CD4-positive, alpha-beta memory T cell (primary cell): ENCODE measurements around the gene RXFP4. TPM values are rescaled to one million over a fixed set of nuclear protein-coding genes. Genes with fewer than 3 reads are reported as not detected.
"Not testable (repeated sequence)": the region's sequence is repeated elsewhere in the genome, so short reads cannot be mapped to it uniquely, and the experiment has no call there.

Experiments used
- CTCF ChIA-PET: fragments of 350-600 bp; sonication (Branson Sonifier 250); formaldehyde crosslinking; loops from one replicate; lab custom pipeline; 2021; ENCODE audit warnings: inconsistent platforms; ENCODE audit not compliant: partially characterized antibody; lab: Charles Lee
- POLR2A ChIA-PET: fragments of 350-600 bp; sonication (Branson Sonifier 250); formaldehyde crosslinking; loops from one replicate; lab custom pipeline; 2021; ENCODE audit not compliant: partially characterized antibody; lab: Charles Lee
- DNase-seq, 5 donors: peaks; one replicate each; pipeline versions ENCODE4 v3.0.0 to v3.0.0-alpha.2; 2020 to 2022; ENCODE audit warnings: mixed read lengths in 1 of 5
- H3K27ac ChIP-seq: one replicate; pipeline ENCODE4 v1.7.0; 2013; ENCODE audit warnings: low read depth, low read length
- H3K27me3 ChIP-seq: 2 replicates; pipeline ENCODE4 v1.7.0; 2013; ENCODE audit warnings: mild to moderate bottlenecking, low read length, moderate library complexity; ENCODE audit not compliant: insufficient read depth
- H3K36me3 ChIP-seq: 2 replicates; pipeline ENCODE4 v1.7.0; 2013; ENCODE audit warnings: mild to moderate bottlenecking, low read length, moderate library complexity; ENCODE audit not compliant: insufficient read depth
- H3K4me1 ChIP-seq: 2 replicates; pipeline ENCODE4 v1.7.0; 2013; ENCODE audit warnings: mild to moderate bottlenecking, low read length, moderate library complexity; ENCODE audit not compliant: insufficient read depth
- H3K4me3 ChIP-seq, 2 donors: one replicate each; pipeline ENCODE4 v1.7.0; 2013; ENCODE audit warnings: low read length in 2 of 2, mild to moderate bottlenecking in 1 of 2
- H3K9me3 ChIP-seq, 2 donors: one replicate each; pipeline ENCODE4 v1.7.0; 2013; ENCODE audit warnings: low read length in 2 of 2, control low read depth in 1 of 2; ENCODE audit not compliant: control insufficient read depth in 1 of 2
- H3K27ac Mint-ChIP-seq, 7 donors: one replicate each; pipeline ENCODE4 v1.8.0; 2020 to 2021; ENCODE audit warnings: mixed read lengths in 7 of 7, mild to moderate bottlenecking in 6 of 7, inconsistent platforms in 3 of 7, moderate library complexity in 3 of 7
- H3K27me3 Mint-ChIP-seq, 2 donors: one replicate each; pipeline ENCODE4 v1.8.0; 2020 to 2021; ENCODE audit warnings: mixed read lengths in 2 of 2
- H3K36me3 Mint-ChIP-seq, 2 donors: one replicate each; pipeline ENCODE4 v1.8.0; 2020 to 2021; ENCODE audit warnings: mixed read lengths in 2 of 2, inconsistent platforms in 1 of 2, mild to moderate bottlenecking in 1 of 2
- H3K4me1 Mint-ChIP-seq, 4 donors: one replicate each; pipeline ENCODE4 v1.8.0; 2020 to 2021; ENCODE audit warnings: mixed read lengths in 4 of 4, mild to moderate bottlenecking in 1 of 4
- H3K4me3 Mint-ChIP-seq, 8 donors: one replicate each; pipeline ENCODE4 v1.8.0; 2020 to 2021; ENCODE audit warnings: mixed read lengths in 8 of 8, mild to moderate bottlenecking in 7 of 8, moderate library complexity in 6 of 8, inconsistent platforms in 3 of 8
- H3K9me3 Mint-ChIP-seq, 8 donors: one replicate each; pipeline ENCODE4 v1.8.0; 2020 to 2021; ENCODE audit warnings: mixed read lengths in 8 of 8, mild to moderate bottlenecking in 5 of 8, inconsistent platforms in 3 of 8, moderate library complexity in 1 of 8
- intact Hi-C: fragments of 100-400 bp; cut with micrococcal nuclease; formaldehyde crosslinking; loops from one replicate; pipeline ENCODE4 v1.15.1; 2023
- polyA plus RNA-seq, 2 donors: library from polyadenylated mRNA; unstranded; fragments of 300-500 nt; fragmentation: Illumina TruSeq; gene quantifications; one replicate each; pipeline ENCODE4 v1.2.3, GENCODE V29; 2021
- total RNA-seq, 2 experiments: library from RNA; stranded (reverse); gene quantifications; one replicate each; pipeline ENCODE4 v1.2.3, GENCODE V29; 2021

RXFP4 gene
- total and polyA plus RNA-seq, 4 experiments from 2014 or later, result 0.91 TPM; not detected in 3

- Mint-ChIP-seq H3K9me3 (peaks cover 0 to 2% (median 0%) of the 10 kb centered on the region in 8 donors), H3K4me3 (no peak overlapping the region), H3K4me1 (peaks cover 7 to 15% (median 9%) of the 10 kb centered on the region in 4 donors), H3K27me3 (no peaks in the 10 kb centered on the region), H3K27ac (no peak overlapping the region), H3K36me3 (peaks cover 51 to 73% of the 10 kb centered on the region in 2 donors)
- Histone ChIP-seq H3K27ac (no peak overlapping the region), H3K27me3 (no peaks in the 10 kb centered on the region), H3K36me3 (peaks cover 84% of the 10 kb centered on the region), H3K4me1 (peaks cover 5% of the 10 kb centered on the region), H3K9me3 (no peaks in the 10 kb centered on the region), H3K4me3 (no peak overlapping the region)
- DNase-seq, result no peak
- ChIA-PET POLR2A (interaction anchor here (1.0 kb wide), 1 partner anchor 9 kb away, joined by 4 read pairs; no protein-coding TSS in a partner anchor), CTCF (no interaction called here)
- intact Hi-C loops, result no loop called here
Observed at GRCh38 chr1:155925506-155925905, 15.9 kb upstream of the RXFP4 start.

- peaks cover 36 to 63% of the 10 kb centered on the region in 2 donors for H3K36me3 Mint-ChIP-seq
- peaks cover 38% of the 10 kb centered on the region for H3K4me1 ChIP-seq
- peak overlapping the region in 2 of 7 donors; percentile 23 to 66 for H3K27ac Mint-ChIP-seq
Observed at GRCh38 chr1:155929057-155929456, 12.4 kb upstream of the RXFP4 start.

GRCh38 chr1:155930725-155931124 is 10.7 kb upstream of the RXFP4 start:
- Mint-ChIP-seq H3K27ac (peak overlapping the region in 4 of 7 donors; percentile 57 to 77 (median 70)), H3K4me3 (peak overlapping the region in 7 of 8 donors; percentile 63 to 80 (median 76)), H3K4me1 (peaks cover 7 to 27% (median 12%) of the 10 kb centered on the region in 4 donors), H3K36me3 (peaks cover 31 to 57% of the 10 kb centered on the region in 2 donors)
- ChIA-PET POLR2A (interaction anchor here (0.5 to 6.8 kb wide), 8 partner anchors 8 to 463 kb away, joined by 3 to 99 read pairs (median 3); partner anchors contain the start of gene ARHGEF2), CTCF (interaction anchor here (6.4 kb wide), 1 partner anchor 59 kb away, joined by 65 read pairs; no protein-coding TSS in a partner anchor)
- peaks cover 63% of the 10 kb centered on the region for H3K36me3 ChIP-seq
- not testable (repeated sequence) for H3K9me3 ChIP-seq, H3K4me3 ChIP-seq, H3K9me3 Mint-ChIP-seq, H3K27me3 Mint-ChIP-seq, DNase-seq, H3K27me3 ChIP-seq
- peaks cover 43% of the 10 kb centered on the region for H3K4me1 ChIP-seq
- peak overlapping the region; percentile 24 for H3K27ac ChIP-seq
- intact Hi-C loops, result loop anchor here (5.0 kb wide), 1 partner anchor 282 kb away; the partner anchor contains the start of gene PMF1

More at GRCh38 chr1:155929057-155929456, 12.4 kb upstream of the RXFP4 start:
- Histone ChIP-seq H3K27ac (no peak overlapping the region), H3K4me3 (no peak overlapping the region), H3K9me3 (no peaks in the 10 kb centered on the region), H3K36me3 (peaks cover 79% of the 10 kb centered on the region), H3K27me3 (no peaks in the 10 kb centered on the region)
- Mint-ChIP-seq H3K27me3 (no peaks in the 10 kb centered on the region), H3K4me3 (peak overlapping the region in 1 of 8 donors; percentile 12), H3K4me1 (peaks cover 7 to 27% (median 12%) of the 10 kb centered on the region in 4 donors), H3K9me3 (peaks cover 0 to 2% (median 0%) of the 10 kb centered on the region in 8 donors)
- intact Hi-C loops, result no loop called here
- ChIA-PET POLR2A (interaction anchor here (0.6 to 6.8 kb wide), 3 partner anchors 9 to 61 kb away, joined by 3 to 99 read pairs (median 4); partner anchors contain the start of gene ARHGEF2), CTCF (no interaction called here)
- no peak for DNase-seq

- CTCF ChIA-PET, result interaction anchor here (1.1 to 6.4 kb wide), 4 partner anchors 10 to 58 kb away, joined by 3 to 65 read pairs (median 14); partner anchors contain the start of gene ARHGEF2
- Histone ChIP-seq H3K27ac (peak overlapping the region; percentile 24), H3K27me3 (no peaks in the 10 kb centered on the region), H3K4me3 (no peak overlapping the region), H3K9me3 (no peaks in the 10 kb centered on the region), H3K36me3 (peaks cover 55% of the 10 kb centered on the region), H3K4me1 (peaks cover 43% of the 10 kb centered on the region)
- H3K4me1 Mint-ChIP-seq, result peaks cover 7 to 27% (median 12%) of the 10 kb centered on the region in 4 donors
- H3K27me3 Mint-ChIP-seq, result no peaks in the 10 kb centered on the region
- H3K4me3 Mint-ChIP-seq, result peak overlapping the region in 7 of 8 donors; percentile 59 to 80 (median 70)
- peaks cover 25 to 49% of the 10 kb centered on the region in 2 donors for H3K36me3 Mint-ChIP-seq
- POLR2A ChIA-PET, result interaction anchor here (0.9 to 6.8 kb wide), 7 partner anchors 9 to 64 kb away, joined by 3 to 99 read pairs (median 4); partner anchors contain the start of gene ARHGEF2
- H3K9me3 Mint-ChIP-seq, result peaks cover 0 to 2% (median 0%) of the 10 kb centered on the region in 8 donors
- H3K27ac Mint-ChIP-seq, result peak overlapping the region in 5 of 7 donors; percentile 30 to 81 (median 66)
- DNase-seq, result no peak
- intact Hi-C loops, result loop anchor here (5.0 kb wide), 1 partner anchor 281 kb away; the partner anchor contains the start of gene PMF1
Observed at GRCh38 chr1:155931332-155932038, 10.0 kb upstream of the RXFP4 start.

- H3K4me3 ChIP-seq, result no peak overlapping the region
- CTCF ChIA-PET, result interaction anchor here (1.1 to 6.4 kb wide), 5 partner anchors 10 to 58 kb away, joined by 3 to 65 read pairs (median 4); partner anchors contain the start of gene ARHGEF2
- peak overlapping the region; percentile 5 for H3K27ac ChIP-seq
- intact Hi-C loops, result loop anchor here (5.0 kb wide), 1 partner anchor 280 kb away; the partner anchor contains the start of gene PMF1
- no peaks in the 10 kb centered on the region for H3K27me3 ChIP-seq
- Mint-ChIP-seq H3K9me3 (no peaks in the 10 kb centered on the region), H3K36me3 (peaks cover 19 to 43% of the 10 kb centered on the region in 2 donors), H3K27me3 (no peaks in the 10 kb centered on the region), H3K27ac (peak overlapping the region in 3 of 7 donors; percentile 8 to 72 (median 57)), H3K4me3 (peak overlapping the region in 5 of 8 donors; percentile 48 to 80 (median 58)), H3K4me1 (peaks cover 7 to 25% (median 11%) of the 10 kb centered on the region in 4 donors)
- POLR2A ChIA-PET, result interaction anchor here (1.0 to 6.8 kb wide), 6 partner anchors 10 to 63 kb away, joined by 4 to 99 read pairs (median 11); partner anchors contain the start of gene ARHGEF2
- peaks cover 49% of the 10 kb centered on the region for H3K36me3 ChIP-seq
- peaks cover 43% of the 10 kb centered on the region for H3K4me1 ChIP-seq
- no peaks in the 10 kb centered on the region for H3K9me3 ChIP-seq
- DNase-seq, result no peak
Observed at GRCh38 chr1:155932081-155932480, 9.4 kb upstream of the RXFP4 start.

GRCh38 chr1:155932487-155932886 is 9.0 kb upstream of the RXFP4 start:
- Histone ChIP-seq H3K27ac (peak overlapping the region; percentile 95), H3K4me3 (no peak overlapping the region), H3K4me1 (peaks cover 43% of the 10 kb centered on the region), H3K27me3 (no peaks in the 10 kb centered on the region), H3K9me3 (no peaks in the 10 kb centered on the region), H3K36me3 (peaks cover 45% of the 10 kb centered on the region)
- CTCF ChIA-PET, result interaction anchor here (1.1 to 6.4 kb wide), 6 partner anchors 11 to 57 kb away, joined by 3 to 65 read pairs (median 4); partner anchors contain the start of gene ARHGEF2
- Mint-ChIP-seq H3K4me3 (peak overlapping the region in 7 of 8 donors; percentile 17 to 80 (median 50)), H3K4me1 (peaks cover 7 to 24% (median 11%) of the 10 kb centered on the region in 4 donors), H3K36me3 (peaks cover 17 to 40% of the 10 kb centered on the region in 2 donors), H3K9me3 (no peaks in the 10 kb centered on the region), H3K27me3 (no peaks in the 10 kb centered on the region), H3K27ac (peak overlapping the region in 4 of 7 donors; percentile 30 to 68 (median 56))
- DNase-seq, result no peak
- intact Hi-C loops, result loop anchor here (5.0 kb wide), 1 partner anchor 280 kb away; the partner anchor contains the start of gene PMF1
- POLR2A ChIA-PET, result interaction anchor here (0.6 to 6.8 kb wide), 9 partner anchors 10 to 88 kb away, joined by 3 to 99 read pairs (median 11); partner anchors contain the start of genes ARHGEF2, SSR2 and SYT11
